ENCODE results near the gene C1QTNF12.

C1QTNF12 gene

GRCh38 chr1:1223891-1224290, 22.6 kb downstream of the C1QTNF12 start:
- no peak for DNase-seq (ENCODE audit: extremely low spot score)
- TF ChIP-seq FOXM1 (IDR thresholded peaks at IDR 0.05; ENCODE audit: borderline replicate concordance) (no peak), HDGF (IDR thresholded peaks at IDR 0.05; ENCODE audit: borderline replicate concordance) (no peak)
- ChIA-PET POLR2A (no interaction called here), CTCF (no interaction called here)

- CTCF ChIA-PET, result no interaction called here
- DNase-seq (ENCODE audit: extremely low spot score), result no peak
- TF ChIP-seq ARNT (IDR thresholded peaks at IDR 0.05) (no peak), LEF1 (IDR thresholded peaks at IDR 0.05; ENCODE audit: borderline replicate concordance) (no peak), PKNOX1 (IDR thresholded peaks at IDR 0.05) (no peak), NFRKB (IDR thresholded peaks at IDR 0.05) (no peak), SP1 (IDR thresholded peaks at IDR 0.05) (no peak), HDGF (IDR thresholded peaks at IDR 0.05; ENCODE audit: borderline replicate concordance) (no peak), SUZ12 (IDR thresholded peaks at IDR 0.05) (no peak), TARDBP (IDR thresholded peaks at IDR 0.05) (no peak), ZNF384 (IDR thresholded peaks at IDR 0.05) (no peak), CTBP1 (IDR thresholded peaks at IDR 0.05; ENCODE audit: borderline replicate concordance) (no peak)
- POLR2A ChIA-PET, result interaction anchor here (0.7 kb wide), 1 partner anchor 23 kb away, joined by 3 read pairs; no protein-coding TSS in a partner anchor
These were observed 23.2 kb downstream of the C1QTNF12 start for GRCh38 chr1:1223321-1223720.

GRCh38 chr1:1222575-1223225, 23.8 kb downstream of the C1QTNF12 start:
- ChIA-PET CTCF (no interaction called here), POLR2A (interaction anchor here (0.7 kb wide), 1 partner anchor 22 kb away, joined by 3 read pairs; no protein-coding TSS in a partner anchor)
- TF ChIP-seq FOXK2 (IDR thresholded peaks at IDR 0.05), result no peak
- peak; percentile 63 for TF ChIP-seq TARDBP (IDR thresholded peaks at IDR 0.05)
- DNase-seq (ENCODE audit: extremely low spot score), result no peak

GRCh38 chr1:1221887-1222574, 24.5 kb downstream of the C1QTNF12 start:
- CTCF ChIA-PET, result no interaction called here
- POLR2A ChIA-PET, result no interaction called here
- no peak for DNase-seq (ENCODE audit: extremely low spot score)
- TF ChIP-seq FOXM1 (IDR thresholded peaks at IDR 0.05; ENCODE audit: borderline replicate concordance), result no peak

GRCh38 chr1:1220197-1220596, 26.3 kb downstream of the C1QTNF12 start:
- no peak for DNase-seq (ENCODE audit: extremely low spot score)
- no peak for TF ChIP-seq SP1 (IDR thresholded peaks at IDR 0.05)
- no peak for TF ChIP-seq ARNT (IDR thresholded peaks at IDR 0.05)
- no peak for TF ChIP-seq FOXA1 (IDR thresholded peaks at IDR 0.05)
- no peak for TF ChIP-seq CTBP1 (IDR thresholded peaks at IDR 0.05; ENCODE audit: borderline replicate concordance)
- TF ChIP-seq NFRKB (IDR thresholded peaks at IDR 0.05), result no peak
- no peak for TF ChIP-seq TARDBP (IDR thresholded peaks at IDR 0.05)
- TF ChIP-seq ZNF384 (IDR thresholded peaks at IDR 0.05), result no peak
- TF ChIP-seq PKNOX1 (IDR thresholded peaks at IDR 0.05), result no peak
- TF ChIP-seq BHLHE40 (IDR thresholded peaks at IDR 0.05; ENCODE audit: borderline replicate concordance), result no peak
- TF ChIP-seq LEF1 (IDR thresholded peaks at IDR 0.05; ENCODE audit: borderline replicate concordance), result no peak
- TF ChIP-seq FOXK2 (IDR thresholded peaks at IDR 0.05), result no peak
- TF ChIP-seq SUZ12 (IDR thresholded peaks at IDR 0.05), result no peak
- CTCF ChIA-PET, result no interaction called here
- POLR2A ChIA-PET, result no interaction called here

- POLR2A ChIA-PET, result no interaction called here
- DNase-seq (ENCODE audit: extremely low spot score), result no peak
- TF ChIP-seq SP1 (IDR thresholded peaks at IDR 0.05) (no peak), TARDBP (IDR thresholded peaks at IDR 0.05) (no peak), CTBP1 (IDR thresholded peaks at IDR 0.05; ENCODE audit: borderline replicate concordance) (no peak), LEF1 (IDR thresholded peaks at IDR 0.05; ENCODE audit: borderline replicate concordance) (no peak)
- CTCF ChIA-PET, result no interaction called here
These were observed 27.2 kb downstream of the C1QTNF12 start for GRCh38 chr1:1219341-1219740.

- no peak for DNase-seq (ENCODE audit: extremely low spot score)
- POLR2A ChIA-PET, result no interaction called here
- TF ChIP-seq NFRKB (IDR thresholded peaks at IDR 0.05) (no peak), SUZ12 (IDR thresholded peaks at IDR 0.05) (no peak), CTBP1 (IDR thresholded peaks at IDR 0.05; ENCODE audit: borderline replicate concordance) (no peak), ELF4 (IDR thresholded peaks at IDR 0.05) (no peak), L3MBTL2 (conservative IDR thresholded peaks at IDR 0.05) (no peak), SP1 (IDR thresholded peaks at IDR 0.05) (no peak), FOXA1 (IDR thresholded peaks at IDR 0.05) (no peak), ZNF384 (IDR thresholded peaks at IDR 0.05) (no peak), BHLHE40 (IDR thresholded peaks at IDR 0.05; ENCODE audit: borderline replicate concordance) (no peak), TARDBP (IDR thresholded peaks at IDR 0.05) (no peak), FOXM1 (IDR thresholded peaks at IDR 0.05; ENCODE audit: borderline replicate concordance) (no peak), ARNT (IDR thresholded peaks at IDR 0.05) (no peak), FOXK2 (IDR thresholded peaks at IDR 0.05) (no peak), PKNOX1 (IDR thresholded peaks at IDR 0.05) (no peak), HDGF (IDR thresholded peaks at IDR 0.05; ENCODE audit: borderline replicate concordance) (no peak), LEF1 (IDR thresholded peaks at IDR 0.05; ENCODE audit: borderline replicate concordance) (no peak)
- CTCF ChIA-PET, result no interaction called here
These were observed 27.9 kb downstream of the C1QTNF12 start for GRCh38 chr1:1218524-1219200.

All from HEK293T (cell line).